Parathyroid adenoma (tissue), 2 donors: ENCODE results near the gene MSH2.

Experiments used
- H2AFZ ChIP-seq: fragments of 300-600 bp; sonication (generic); one replicate; pipeline ENCODE4 v1.7.0; 2017; ENCODE audit warnings: antibody characterized with exemption, mild to moderate bottlenecking
- H3K27ac ChIP-seq: fragments of 300-600 bp; sonication (generic); one replicate; pipeline ENCODE4 v1.7.0; 2017
- H3K27me3 ChIP-seq: fragments of 300-600 bp; sonication (generic); one replicate; pipeline ENCODE4 v1.7.0; 2017; ENCODE audit warnings: low read length; ENCODE audit not compliant: control insufficient read depth, insufficient read depth
- H3K36me3 ChIP-seq: fragments of 300-600 bp; sonication (generic); one replicate; pipeline ENCODE4 v1.7.0; 2017; ENCODE audit warnings: low read length; ENCODE audit not compliant: control insufficient read depth, insufficient read depth
- H3K4me1 ChIP-seq: fragments of 300-600 bp; sonication (generic); one replicate; pipeline ENCODE4 v1.7.0; 2017; ENCODE audit warnings: control low read depth
- H3K4me2 ChIP-seq: fragments of 300-600 bp; sonication (generic); one replicate; pipeline ENCODE4 v1.7.0; 2017; ENCODE audit warnings: low read length
- H3K4me3 ChIP-seq: fragments of 300-600 bp; sonication (generic); one replicate; pipeline ENCODE4 v1.7.0; 2017; ENCODE audit warnings: low read depth, low read length
- H3K79me2 ChIP-seq: fragments of 300-600 bp; sonication (generic); one replicate; pipeline ENCODE4 v1.7.0; 2017; ENCODE audit warnings: control low read depth
- H3K9ac ChIP-seq: fragments of 300-600 bp; sonication (generic); one replicate; pipeline ENCODE4 v1.7.0; 2017; ENCODE audit warnings: mild to moderate bottlenecking
- H3K9me3 ChIP-seq: fragments of 300-600 bp; sonication (generic); one replicate; pipeline ENCODE4 v1.7.0; 2017; ENCODE audit warnings: low read length; ENCODE audit not compliant: control insufficient read depth
- CTCF ChIP-seq: fragments of 300-600 bp; sonication (generic); IDR thresholded peaks from one replicate; pipeline ENCODE4 v1.7.0; 2017; ENCODE audit warnings: antibody characterized with exemption, mild to moderate bottlenecking
- donor health status: primary hyperparathyroidism.

The MSH2 gene

GRCh38 chr2:47504174-47504810, 101.3 kb downstream of the MSH2 start:
- no peaks in the 10 kb centered on the region for H3K79me2 ChIP-seq
- H3K36me3 ChIP-seq = no peaks in the 10 kb centered on the region
- no peak overlapping the region for H2AFZ ChIP-seq
- no peak for TF ChIP-seq CTCF
- H3K4me1 ChIP-seq = no peaks in the 10 kb centered on the region
- no peaks in the 10 kb centered on the region for H3K9me3 ChIP-seq
- no peak overlapping the region for H3K9ac ChIP-seq
- H3K4me3 ChIP-seq = no peak overlapping the region
- no peak overlapping the region for H3K4me2 ChIP-seq
- H3K27ac ChIP-seq = no peak overlapping the region
- no peaks in the 10 kb centered on the region for H3K27me3 ChIP-seq

- no peaks in the 10 kb centered on the region for H3K27me3 ChIP-seq
- no peak overlapping the region for H3K4me2 ChIP-seq
- no peak overlapping the region for H3K27ac ChIP-seq
- H3K36me3 ChIP-seq = no peaks in the 10 kb centered on the region
- no peak overlapping the region for H2AFZ ChIP-seq
- no peak for TF ChIP-seq CTCF
- no peak overlapping the region for H3K9ac ChIP-seq
- no peaks in the 10 kb centered on the region for H3K9me3 ChIP-seq
- no peaks in the 10 kb centered on the region for H3K79me2 ChIP-seq
- H3K4me3 ChIP-seq = no peak overlapping the region
- no peaks in the 10 kb centered on the region for H3K4me1 ChIP-seq
Observed at GRCh38 chr2:47506024-47506423, 103.1 kb downstream of the MSH2 start.

GRCh38 chr2:47506436-47506835, 103.5 kb downstream of the MSH2 start:
- H3K9me3 ChIP-seq = no peaks in the 10 kb centered on the region
- TF ChIP-seq CTCF = no peak
- no peak overlapping the region for H3K4me3 ChIP-seq
- no peaks in the 10 kb centered on the region for H3K36me3 ChIP-seq
- no peak overlapping the region for H3K9ac ChIP-seq
- no peaks in the 10 kb centered on the region for H3K27me3 ChIP-seq
- H3K4me2 ChIP-seq = no peak overlapping the region
- no peak overlapping the region for H3K27ac ChIP-seq
- no peaks in the 10 kb centered on the region for H3K4me1 ChIP-seq
- H3K79me2 ChIP-seq = no peaks in the 10 kb centered on the region
- H2AFZ ChIP-seq = no peak overlapping the region

- H2AFZ ChIP-seq = no peak overlapping the region
- H3K4me1 ChIP-seq = no peaks in the 10 kb centered on the region
- no peak overlapping the region for H3K4me3 ChIP-seq
- no peak overlapping the region for H3K4me2 ChIP-seq
- no peak overlapping the region for H3K9ac ChIP-seq
- no peaks in the 10 kb centered on the region for H3K27me3 ChIP-seq
- TF ChIP-seq CTCF = no peak
- H3K9me3 ChIP-seq = no peaks in the 10 kb centered on the region
- no peaks in the 10 kb centered on the region for H3K79me2 ChIP-seq
- H3K27ac ChIP-seq = no peak overlapping the region
- H3K36me3 ChIP-seq = no peaks in the 10 kb centered on the region
Observed at GRCh38 chr2:47508080-47508479, 105.1 kb downstream of the MSH2 start.

- Histone ChIP-seq H2AFZ (no peak overlapping the region), H3K36me3 (no peaks in the 10 kb centered on the region), H3K4me3 (no peak overlapping the region), H3K9me3 (no peaks in the 10 kb centered on the region), H3K27me3 (no peaks in the 10 kb centered on the region), H3K9ac (no peak overlapping the region), H3K4me1 (no peaks in the 10 kb centered on the region), H3K4me2 (no peak overlapping the region), H3K27ac (no peak overlapping the region), H3K79me2 (no peaks in the 10 kb centered on the region)
- TF ChIP-seq CTCF = no peak
Observed at GRCh38 chr2:47508641-47509040, 105.7 kb downstream of the MSH2 start.
